H9 (cell line): ENCODE results near the gene SETDB1. TPM values are rescaled to one million over a fixed set of nuclear protein-coding genes. Genes with fewer than 3 reads are reported as not detected.

Experiments
- DNase-seq: peaks from one replicate; pipeline ENCODE4 v3.0.0-alpha.2; 2017
- H2AFZ ChIP-seq: one replicate; pipeline ENCODE4 v1.6.1; 2013; ENCODE audit warnings: mild to moderate bottlenecking, low read length, control low read depth, moderate library complexity
- H2AK5ac ChIP-seq: 2 replicates; pipeline ENCODE4 v1.6.1; 2013; ENCODE audit warnings: low read length, control low read depth, mixed read lengths; ENCODE audit not compliant: insufficient read length
- H2BK120ac ChIP-seq: one replicate; pipeline ENCODE4 v1.6.1; 2013; ENCODE audit warnings: low read depth, mild to moderate bottlenecking, low read length, control low read depth, inconsistent platforms; ENCODE audit not compliant: poor library complexity, severe bottlenecking
- H2BK12ac ChIP-seq: 2 replicates; pipeline ENCODE4 v1.6.1; 2013; ENCODE audit warnings: low read length, control low read depth, mixed read lengths, low read depth; ENCODE audit not compliant: insufficient read length
- H2BK15ac ChIP-seq: 2 replicates; pipeline ENCODE4 v1.6.1; 2013; ENCODE audit warnings: low read depth, low read length, control low read depth
- H2BK20ac ChIP-seq: one replicate; pipeline ENCODE4 v1.6.1; 2013; ENCODE audit warnings: low read depth, mild to moderate bottlenecking, low read length, control low read depth, inconsistent platforms; ENCODE audit not compliant: poor library complexity, severe bottlenecking
- H2BK5ac ChIP-seq: 2 replicates; pipeline ENCODE4 v1.6.1; 2013; ENCODE audit warnings: low read length, control low read depth, mixed read lengths; ENCODE audit not compliant: insufficient read length
- H3K14ac ChIP-seq: 2 replicates; pipeline ENCODE4 v1.6.1; 2013; ENCODE audit warnings: low read length, control low read depth; ENCODE audit not compliant: insufficient read depth
- H3K18ac ChIP-seq: 2 replicates; pipeline ENCODE4 v1.6.1; 2013; ENCODE audit warnings: low read depth, mild to moderate bottlenecking, mixed read lengths, low read length, control low read depth; ENCODE audit not compliant: insufficient read length
- H3K23ac ChIP-seq: 2 replicates; pipeline ENCODE4 v1.6.1; 2013; ENCODE audit warnings: low read length, control low read depth, mixed read lengths, low read depth; ENCODE audit not compliant: insufficient read length
- H3K23me2 ChIP-seq: 2 replicates; pipeline ENCODE4 v1.6.1; 2013; ENCODE audit warnings: low read depth, mild to moderate bottlenecking, mixed read lengths, low read length, control low read depth; ENCODE audit not compliant: insufficient read length, poor library complexity, severe bottlenecking
- H3K27ac ChIP-seq: 2 replicates; pipeline ENCODE4 v1.5.1; 2013; ENCODE audit warnings: low read length, control low read depth, mixed read lengths, low read depth; ENCODE audit not compliant: insufficient read length
- H3K27me3 ChIP-seq: 2 replicates; pipeline ENCODE4 v1.6.1; 2013; ENCODE audit warnings: low read length, control low read depth, inconsistent platforms; ENCODE audit not compliant: insufficient read depth
- H3K4ac ChIP-seq: 2 replicates; pipeline ENCODE4 v1.6.1; 2013; ENCODE audit warnings: low read depth, mild to moderate bottlenecking, control low read depth, inconsistent platforms, low read length, moderate library complexity
- H3K4me1 ChIP-seq: 2 replicates; pipeline ENCODE4 v1.6.1; 2013; ENCODE audit warnings: low read length, control low read depth, inconsistent platforms; ENCODE audit not compliant: insufficient read depth
- H3K4me2 ChIP-seq: 2 replicates; pipeline ENCODE4 v1.6.1; 2013; ENCODE audit warnings: low read length, control low read depth, mixed read lengths; ENCODE audit not compliant: insufficient read length, insufficient read depth
- H3K56ac ChIP-seq: 2 replicates; pipeline ENCODE4 v1.6.1; 2013; ENCODE audit warnings: low read depth, mild to moderate bottlenecking, mixed read lengths, low read length, control low read depth; ENCODE audit not compliant: insufficient read length
- H3K79me1 ChIP-seq: 2 replicates; pipeline ENCODE4 v1.6.1; 2013; ENCODE audit warnings: low read depth, mild to moderate bottlenecking, moderate library complexity, low read length, control low read depth, inconsistent platforms; ENCODE audit not compliant: insufficient read depth, poor library complexity, severe bottlenecking
- H3K79me2 ChIP-seq: 2 replicates; pipeline ENCODE4 v1.6.1; 2013; ENCODE audit warnings: low read length, control low read depth, inconsistent platforms; ENCODE audit not compliant: insufficient read depth
- H3K9ac ChIP-seq: 2 replicates; pipeline ENCODE4 v1.6.1; 2013; ENCODE audit warnings: low read length, control low read depth, mixed read lengths; ENCODE audit not compliant: insufficient read length; ENCODE audit errors: extremely low read depth
- H3K9me3 ChIP-seq: one replicate; pipeline ENCODE4 v1.6.1; 2013; ENCODE audit warnings: low read depth, low read length, inconsistent platforms; ENCODE audit not compliant: control insufficient read depth
- H3T11ph ChIP-seq: one replicate; pipeline ENCODE4 v1.6.1; 2013; ENCODE audit warnings: mild to moderate bottlenecking, low read length, control low read depth, inconsistent platforms
- H4K20me1 ChIP-seq: one replicate; pipeline ENCODE4 v1.6.1; 2013; ENCODE audit not compliant: control insufficient read depth, insufficient read length, insufficient read depth
- H4K5ac ChIP-seq: 2 replicates; pipeline ENCODE4 v1.6.1; 2013; ENCODE audit warnings: low read depth, mild to moderate bottlenecking, mixed read lengths, low read length, control low read depth; ENCODE audit not compliant: insufficient read length
- H4K8ac ChIP-seq: replicated peaks from 2 replicates; pipeline ENCODE4 v1.6.1; 2013; ENCODE audit warnings: low read length, control low read depth, mixed read lengths, low read depth; ENCODE audit not compliant: insufficient read length
- H4K91ac ChIP-seq: 2 replicates; pipeline ENCODE4 v1.6.1; 2013; ENCODE audit warnings: low read depth, mild to moderate bottlenecking, moderate library complexity, mixed read lengths, low read length, control low read depth; ENCODE audit not compliant: insufficient read length
- H3K27ac Mint-ChIP-seq, 3 experiments: 2 replicates in 2 of 3; 3 replicates in 1 of 3; pipeline ENCODE4 v1.8.0; 2020 to 2021; ENCODE audit warnings: mixed read lengths in 3 of 3, mild to moderate bottlenecking in 1 of 3, moderate library complexity in 1 of 3
- H3K27me3 Mint-ChIP-seq: 2 replicates; pipeline ENCODE4 v1.8.0; 2021; ENCODE audit warnings: low read depth, mild to moderate bottlenecking, moderate library complexity, mixed read lengths
- H3K36me3 Mint-ChIP-seq, 3 experiments: 2 replicates in 2 of 3; 3 replicates in 1 of 3; pipeline ENCODE4 v1.8.0; 2020 to 2021; ENCODE audit warnings: low read depth in 3 of 3, mixed read lengths in 3 of 3; ENCODE audit not compliant: insufficient read depth in 1 of 3
- H3K4me1 Mint-ChIP-seq, 2 experiments: 2 replicates each; pipeline ENCODE4 v1.8.0; 2020; ENCODE audit warnings: mixed read lengths in 2 of 2
- H3K4me3 Mint-ChIP-seq, 2 experiments: 2 replicates in 1 of 2; 3 replicates in 1 of 2; pipeline ENCODE4 v1.8.0; 2020 to 2021; ENCODE audit warnings: mild to moderate bottlenecking in 2 of 2, mixed read lengths in 2 of 2, moderate library complexity in 1 of 2
- H3K9me3 Mint-ChIP-seq, 2 experiments: 2 replicates in 1 of 2; 3 replicates in 1 of 2; pipeline ENCODE4 v1.8.0; 2020; ENCODE audit warnings: mild to moderate bottlenecking in 2 of 2, mixed read lengths in 2 of 2, moderate library complexity in 1 of 2
- WGBS: extraction: QIAGEN DNeasy Blood & Tissue Kit; methylation state at CpG from one replicate; pipeline ENCODE4 v1.1.7; 2013; ENCODE audit warnings: missing lambda C conversion rate, low lambda C conversion rate, mixed read lengths; ENCODE audit not compliant: insufficient read length; ENCODE audit errors: extremely low coverage; 5-methylcytosine and 5-hydroxymethylcytosine counted together
- total RNA-seq: library from RNA; stranded (reverse); gene quantifications from 2 replicates; pipeline ENCODE4 v1.2.1, GENCODE V29; 2021
- TF ChIP-seq, protein P1 (sequence below): fragments of 200-600 bp; sonication (generic); conservative IDR thresholded peaks from 3 replicates; pipeline ENCODE4 v1.8.0; 2021; ENCODE audit warnings: antibody characterized with exemption, mild to moderate bottlenecking

Gene SETDB1
- total RNA-seq, 1 experiment from 2014 or later: 62.1 TPM

DNA sequence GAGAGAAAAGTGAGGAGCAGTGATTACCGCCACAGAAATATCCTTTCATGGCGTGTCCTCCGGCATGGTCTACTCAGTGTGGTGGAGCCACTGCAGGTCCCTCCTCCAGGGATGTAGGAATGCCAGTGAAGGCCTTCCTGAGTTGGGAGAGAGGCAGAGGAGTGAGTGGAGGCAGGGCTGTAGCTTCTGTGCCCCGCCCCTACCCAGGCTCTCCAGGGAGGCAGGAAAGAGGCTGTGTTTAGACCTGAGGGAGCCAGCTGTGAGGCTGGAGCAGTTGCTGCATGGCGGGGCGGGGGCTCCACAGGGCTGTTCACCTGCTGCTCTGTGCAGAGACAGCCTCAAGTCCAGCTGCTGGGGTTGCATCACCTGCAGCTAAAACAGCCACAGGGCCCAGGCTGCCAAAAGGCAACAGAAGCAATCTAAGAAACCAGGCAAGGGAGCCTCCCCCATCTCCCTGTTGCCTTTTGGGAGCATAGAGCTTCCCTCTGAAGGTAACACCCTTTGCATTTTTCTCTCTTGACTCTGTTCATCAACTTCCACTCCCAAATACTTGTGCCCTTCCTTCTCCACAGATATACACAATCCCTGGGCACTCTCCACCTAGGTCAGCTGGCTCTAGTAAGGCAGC is 55.1 kb downstream of the SETDB1 start:
- Histone ChIP-seq H3K27ac (no peak overlapping the region), H2BK20ac (no peak overlapping the region), H3K4ac (no peak overlapping the region), H3K9me3 (no peaks in the 10 kb centered on the region), H2BK5ac (no peak overlapping the region), H4K8ac (no peak overlapping the region), H4K20me1 (no peaks in the 10 kb centered on the region), H3K79me2 (no peaks in the 10 kb centered on the region), H4K91ac (no peak overlapping the region), H3K14ac (peak overlapping the region; percentile 47), H3K4me2 (peak overlapping the region; percentile 32), H3K4me1 (peaks cover 18% of the 10 kb centered on the region; the same call in 1 of the 2 replicates), H4K5ac (no peak overlapping the region), H3K9ac (no peak overlapping the region), H2BK120ac (no peak overlapping the region), H2BK15ac (no peak overlapping the region), H3K18ac (peak overlapping the region; percentile 68), H2AFZ (no peak overlapping the region), H3K56ac (no peak overlapping the region), H3T11ph (no peak overlapping the region), H3K79me1 (no peaks in the 10 kb centered on the region), H3K23me2 (no peaks in the 10 kb centered on the region), H2AK5ac (no peak overlapping the region), H2BK12ac (no peak overlapping the region), H3K27me3 (no peaks in the 10 kb centered on the region), H3K23ac (no peak overlapping the region)
- peak; percentile 95 for DNase-seq
- no CpG with 5 or more reads among the region's 6 CpGs for WGBS
- TF ChIP-seq, protein P1, sequence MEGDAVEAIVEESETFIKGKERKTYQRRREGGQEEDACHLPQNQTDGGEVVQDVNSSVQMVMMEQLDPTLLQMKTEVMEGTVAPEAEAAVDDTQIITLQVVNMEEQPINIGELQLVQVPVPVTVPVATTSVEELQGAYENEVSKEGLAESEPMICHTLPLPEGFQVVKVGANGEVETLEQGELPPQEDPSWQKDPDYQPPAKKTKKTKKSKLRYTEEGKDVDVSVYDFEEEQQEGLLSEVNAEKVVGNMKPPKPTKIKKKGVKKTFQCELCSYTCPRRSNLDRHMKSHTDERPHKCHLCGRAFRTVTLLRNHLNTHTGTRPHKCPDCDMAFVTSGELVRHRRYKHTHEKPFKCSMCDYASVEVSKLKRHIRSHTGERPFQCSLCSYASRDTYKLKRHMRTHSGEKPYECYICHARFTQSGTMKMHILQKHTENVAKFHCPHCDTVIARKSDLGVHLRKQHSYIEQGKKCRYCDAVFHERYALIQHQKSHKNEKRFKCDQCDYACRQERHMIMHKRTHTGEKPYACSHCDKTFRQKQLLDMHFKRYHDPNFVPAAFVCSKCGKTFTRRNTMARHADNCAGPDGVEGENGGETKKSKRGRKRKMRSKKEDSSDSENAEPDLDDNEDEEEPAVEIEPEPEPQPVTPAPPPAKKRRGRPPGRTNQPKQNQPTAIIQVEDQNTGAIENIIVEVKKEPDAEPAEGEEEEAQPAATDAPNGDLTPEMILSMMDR: no peak
- Mint-ChIP-seq H3K4me1 (peaks cover 41 to 48% of the 10 kb centered on the region in 2 experiments), H3K36me3 (no peaks in the 10 kb centered on the region), H3K9me3 (no peaks in the 10 kb centered on the region), H3K27ac (peak overlapping the region; percentile 63 to 91 (median 83); a peak in 6 of 7 replicates), H3K27me3 (no peaks in the 10 kb centered on the region), H3K4me3 (peak overlapping the region in 1 of 2 experiments; percentile 5; a peak in 3 of 5 replicates)
